ENCODE measurements around the gene UCKL1.

Gene UCKL1

DNA sequence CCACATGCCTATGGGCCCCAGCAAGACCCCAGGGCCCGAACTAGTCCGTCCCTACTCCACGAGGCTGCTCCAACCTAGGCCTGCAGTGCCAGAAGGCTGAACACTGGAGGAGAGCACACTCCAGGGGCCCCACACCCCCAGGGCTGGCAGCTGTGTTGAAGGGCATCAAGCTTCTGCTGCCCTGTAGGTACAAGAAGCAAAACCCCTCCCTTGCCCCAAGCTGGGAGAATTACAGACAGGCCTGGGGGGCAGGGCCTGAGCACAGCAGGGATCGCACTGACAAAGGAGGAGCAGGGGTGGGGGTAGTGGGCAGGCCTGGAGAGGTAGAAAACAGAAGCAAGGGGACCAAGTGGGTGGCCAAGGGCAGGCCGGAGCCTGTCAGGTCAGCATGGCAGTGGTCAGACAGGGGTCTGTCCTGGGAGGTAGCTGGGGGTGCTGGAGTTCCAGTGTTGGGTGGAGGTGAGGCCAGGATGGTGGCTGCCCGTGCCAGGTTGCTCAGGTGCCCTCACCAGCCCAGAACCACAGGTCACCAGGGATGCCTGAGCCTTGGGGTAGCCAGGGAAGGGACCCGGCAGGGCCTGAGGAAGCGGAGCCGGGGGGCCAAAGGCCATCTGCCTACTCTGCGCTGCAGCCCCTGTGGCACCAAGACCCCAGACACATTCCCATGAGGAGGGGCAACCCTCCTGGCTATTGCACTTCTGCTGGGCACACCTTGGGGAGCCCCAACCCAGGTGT, 2.9 kb upstream of the UCKL1 start:
- DNase-seq, result no peak

DNA sequence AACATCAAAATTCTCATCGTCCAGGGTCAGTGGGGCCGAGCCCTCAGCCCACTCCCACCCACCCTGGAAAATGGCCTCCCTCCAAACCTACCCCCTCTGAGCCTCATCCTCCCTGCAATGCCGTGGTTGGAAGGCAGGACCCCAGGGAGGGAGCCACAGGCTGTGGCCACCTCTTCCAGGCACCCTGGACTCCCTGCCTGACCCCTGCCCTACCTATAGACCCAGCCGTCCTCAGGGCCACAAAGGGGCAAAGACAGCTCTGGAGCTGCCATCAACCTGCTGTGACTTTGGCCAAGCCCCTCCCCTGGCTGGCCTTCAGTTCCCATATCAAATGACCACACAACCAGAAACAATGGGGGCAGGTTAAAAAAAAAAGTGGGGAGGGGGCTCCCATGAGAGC, 2.3 kb upstream of the UCKL1 start:
- no peak for DNase-seq

DNA sequence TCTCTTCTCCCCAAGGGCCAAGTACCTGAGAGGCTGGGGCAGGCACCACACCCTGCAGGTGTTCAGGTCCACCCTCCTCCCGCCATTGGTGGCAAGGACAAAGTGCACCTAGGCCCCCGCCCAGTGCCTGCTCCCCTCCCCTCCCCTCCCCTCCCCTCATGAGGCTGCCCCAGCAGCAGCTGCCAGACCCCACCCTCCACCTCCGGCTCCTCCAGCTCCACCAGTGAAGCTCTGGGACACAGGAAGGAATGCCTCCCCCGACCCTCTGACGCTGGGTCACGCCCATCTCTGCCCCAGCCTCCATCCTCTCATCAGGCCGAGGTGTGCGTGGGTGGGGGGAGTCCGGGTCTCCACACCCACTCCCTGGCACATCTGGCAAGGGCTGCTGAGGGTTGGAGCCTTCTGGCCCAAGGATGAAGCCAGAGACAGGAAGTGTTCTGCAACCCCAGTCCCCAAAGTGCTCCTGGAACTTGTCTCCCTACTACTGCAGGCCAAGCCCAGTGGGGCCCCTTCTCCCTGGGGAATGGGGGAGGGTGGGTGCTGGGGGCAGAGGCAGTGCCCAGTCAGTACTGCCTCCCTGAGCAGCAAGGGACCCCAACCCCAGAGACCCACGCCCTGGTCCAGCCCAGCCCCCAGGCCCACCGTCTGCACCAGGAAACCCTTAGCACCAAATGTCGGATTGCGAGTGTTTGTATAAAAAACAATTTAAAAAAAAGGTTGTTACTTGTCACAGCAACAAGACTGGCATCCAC, 1.6 kb upstream of the UCKL1 start:
- peak; percentile 82 for DNase-seq

DNA sequence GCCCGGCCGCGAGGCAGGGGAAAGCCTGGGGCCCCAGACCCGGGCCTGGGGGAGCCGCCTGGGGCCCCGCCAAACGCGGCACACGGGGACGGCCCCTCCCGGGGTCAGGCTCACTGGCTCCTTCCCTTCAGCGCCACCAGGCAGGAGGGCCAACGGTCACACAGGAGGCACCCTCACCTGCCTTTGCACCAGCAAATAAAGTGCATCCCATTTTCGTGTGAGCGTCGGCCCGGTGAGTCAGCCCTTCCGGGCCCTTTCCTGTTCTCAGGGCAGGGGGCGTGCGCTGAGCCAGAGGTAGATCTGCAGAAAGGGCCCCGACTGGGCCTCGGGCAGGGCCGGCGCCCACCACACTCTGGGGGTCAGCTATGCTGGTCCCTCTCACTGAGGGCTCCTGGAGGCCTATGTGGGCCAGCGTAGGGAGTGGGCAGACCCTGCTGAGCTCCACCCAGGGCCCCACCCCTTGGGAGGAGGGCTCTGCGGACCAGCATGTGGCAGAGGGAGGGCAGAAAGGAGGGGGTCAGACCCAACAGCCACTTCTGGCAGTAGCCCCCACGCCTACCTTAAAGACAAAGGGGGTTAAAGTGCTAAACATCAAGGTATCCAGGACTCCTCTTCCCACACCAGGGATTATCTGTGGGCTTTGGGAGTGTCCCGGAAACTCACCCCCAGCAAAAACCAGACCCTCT, 931 bp upstream of the UCKL1 start:
- peak; percentile 91 for DNase-seq

GRCh38 chr20:63956664-63957003, 418 bp upstream of the UCKL1 start:
- no peak for DNase-seq

- DNase-seq, result peak; percentile 81
These were observed 862 bp downstream of the UCKL1 start for GRCh38 chr20:63955281-63955826.

GRCh38 chr20:63953764-63954429, 2.3 kb downstream of the UCKL1 start:
- DNase-seq, result no peak

GRCh38 chr20:63952769-63953168, 3.4 kb downstream of the UCKL1 start:
- DNase-seq, result no peak

DNA sequence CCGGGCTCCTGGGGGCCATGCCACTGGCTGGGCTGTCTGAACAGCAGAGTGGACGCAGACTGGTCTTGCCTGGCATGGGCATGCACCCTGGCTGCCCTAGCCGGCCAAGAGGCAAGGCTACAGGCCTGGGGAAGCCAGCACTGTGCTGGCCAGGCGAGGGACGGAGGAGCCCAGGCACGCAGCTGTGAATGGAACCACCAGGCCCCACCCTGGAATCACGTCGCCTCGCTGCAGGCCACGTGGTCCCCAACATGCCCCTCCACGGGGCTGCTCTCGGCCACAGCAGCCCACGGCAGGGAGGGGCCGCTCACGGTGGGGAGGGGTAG, 4.0 kb downstream of the UCKL1 start:
- no peak for DNase-seq

DNA sequence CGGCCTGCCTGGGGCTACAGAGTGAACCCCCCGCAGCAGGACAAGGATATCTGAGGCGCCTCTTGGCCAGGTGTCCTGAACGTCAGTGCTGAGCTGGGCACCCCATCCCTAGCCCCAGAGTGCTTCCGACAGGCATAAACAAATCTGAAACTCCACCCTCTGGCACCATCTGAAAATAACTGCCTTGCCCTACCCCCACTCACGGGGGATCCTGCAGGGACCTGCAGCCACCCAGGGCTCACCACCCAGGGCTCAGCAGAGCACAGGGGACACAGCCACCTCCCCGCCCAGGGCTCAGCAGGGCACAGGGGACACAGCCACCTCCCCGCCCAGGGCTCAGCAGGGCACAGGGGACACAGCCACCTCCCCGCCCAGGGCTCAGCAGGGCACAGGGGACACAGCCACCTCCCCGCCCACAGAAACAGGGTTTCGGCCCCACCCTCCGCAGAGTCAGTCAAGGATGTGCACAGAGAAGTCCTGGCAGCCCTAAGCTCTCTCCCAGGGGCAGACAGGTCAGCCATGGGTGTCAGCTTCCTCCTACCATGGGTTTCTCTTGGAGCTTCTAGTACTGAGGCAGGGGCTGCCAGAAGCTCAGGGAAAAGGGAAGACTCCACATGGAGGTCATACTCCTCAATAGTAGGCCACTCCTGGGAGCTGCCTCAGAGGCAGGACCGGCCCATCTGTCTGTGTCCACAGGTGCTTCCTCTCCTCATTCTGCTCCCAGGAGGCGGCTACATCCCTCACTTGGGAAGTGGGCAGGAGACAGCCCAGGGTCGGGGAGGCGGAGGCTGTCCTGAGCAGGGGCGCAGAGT, 4.6 kb downstream of the UCKL1 start:
- DNase-seq, result no peak

- no peak for DNase-seq
These were observed 5.4 kb downstream of the UCKL1 start for GRCh38 chr20:63950701-63951397.

GRCh38 chr20:63947638-63948456, 8.4 kb downstream of the UCKL1 start:
- DNase-seq, result peak; percentile 78

DNA sequence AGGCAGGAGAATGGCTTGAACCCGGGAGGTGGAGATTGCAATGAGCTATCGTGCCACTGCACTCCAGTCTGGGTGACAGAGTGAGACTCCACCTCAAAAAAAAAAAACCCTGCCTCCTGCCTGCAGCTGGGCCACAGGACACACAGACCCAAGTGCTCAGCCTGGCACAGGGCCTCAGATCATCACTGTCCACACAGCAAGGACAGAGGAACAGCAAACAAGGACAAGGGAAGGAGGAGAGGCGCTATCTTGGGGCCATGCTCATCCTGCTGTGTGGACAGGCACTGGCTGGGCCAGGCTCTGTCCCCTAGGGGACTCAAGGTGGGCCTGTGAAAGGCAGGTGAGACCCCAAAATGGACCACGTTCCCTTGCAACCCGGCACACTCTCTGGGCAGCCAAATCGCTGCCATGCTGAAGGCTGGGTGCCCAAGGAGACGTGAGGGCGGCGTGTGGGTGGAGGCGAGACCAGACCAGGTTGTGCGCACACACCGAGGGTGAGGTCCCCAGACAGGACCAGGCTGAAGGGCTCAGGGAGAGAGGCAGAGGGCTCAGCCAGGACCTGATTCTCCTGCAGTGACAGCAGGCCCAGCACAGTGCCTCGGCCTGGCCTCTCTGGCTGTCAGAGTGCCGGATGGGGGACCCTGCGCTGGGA, 9.1 kb downstream of the UCKL1 start:
- DNase-seq, result no peak

GRCh38 chr20:63945921-63946920, 10.0 kb downstream of the UCKL1 start:
- DNase-seq, result no peak

DNA sequence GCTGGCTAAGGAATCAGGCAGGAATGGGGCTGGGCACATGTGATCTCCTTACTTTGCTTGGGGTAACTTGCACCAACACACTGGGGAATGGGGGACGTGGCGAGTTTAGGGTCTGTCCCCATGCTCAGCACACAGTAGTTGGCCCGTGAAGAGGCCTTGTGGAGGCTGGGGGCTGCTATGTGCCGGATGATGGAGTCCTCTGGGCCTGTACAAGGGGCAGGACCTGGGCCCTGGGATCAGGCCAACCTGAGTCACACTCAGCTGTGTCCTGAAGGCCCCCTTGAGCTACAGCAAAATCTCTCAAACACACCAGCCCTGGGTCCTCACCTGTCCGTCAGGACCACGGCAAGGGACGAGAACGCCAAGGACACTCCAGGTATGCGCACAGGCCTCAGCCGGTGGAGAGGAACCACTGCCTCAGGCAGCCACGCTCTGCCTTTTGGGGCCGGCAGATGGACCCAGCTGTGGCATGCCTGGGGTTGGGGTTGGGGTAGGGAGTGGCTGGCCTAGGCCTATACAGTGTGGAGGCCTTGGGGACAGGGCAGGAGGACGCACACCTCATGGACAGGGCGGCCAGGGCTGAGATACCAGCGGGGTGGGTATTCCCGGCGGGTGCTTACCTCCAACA, 11.1 kb downstream of the UCKL1 start:
- no peak for DNase-seq

DNA sequence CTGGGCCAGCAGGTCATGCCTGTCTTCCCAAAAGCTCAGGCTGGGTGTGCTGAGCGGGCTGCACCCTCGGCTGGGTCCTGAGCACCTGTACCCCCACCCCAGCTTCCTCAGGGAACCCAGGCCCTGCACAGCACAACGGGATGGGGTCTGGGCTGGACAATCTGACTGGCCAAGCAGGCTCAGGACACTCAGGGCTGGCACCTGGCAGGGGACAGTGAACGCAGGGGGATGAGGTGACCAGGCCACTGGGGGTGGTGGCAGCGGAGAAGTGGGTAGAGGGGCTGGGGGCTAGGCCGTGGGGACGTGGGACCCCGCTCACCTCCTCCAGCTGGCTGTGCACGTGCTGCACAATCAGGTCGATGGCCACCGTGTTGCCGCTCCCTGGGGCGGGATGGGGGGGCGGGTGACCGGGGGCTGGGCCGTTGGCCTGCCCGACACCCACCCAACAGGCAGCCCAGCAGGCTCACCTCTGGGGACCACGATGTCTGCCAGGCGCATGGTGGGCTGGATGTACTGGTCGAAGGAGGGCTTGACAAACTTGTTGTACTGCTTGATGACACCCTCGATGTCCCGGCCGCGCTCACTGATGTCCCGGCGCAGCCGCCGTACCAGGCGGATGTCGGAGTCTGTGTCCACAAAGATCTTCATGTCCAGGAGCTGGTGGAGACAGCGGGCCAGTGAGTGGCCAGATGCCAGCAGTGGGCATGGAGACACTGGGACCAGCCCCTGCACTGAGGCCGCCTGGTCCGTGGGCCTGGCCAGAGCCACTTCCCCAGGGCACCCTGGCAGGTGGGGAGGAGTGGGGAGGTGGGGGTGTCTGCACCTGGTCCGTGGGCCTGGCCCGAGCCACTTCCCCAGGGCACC, 11.9 kb downstream of the UCKL1 start:
- DNase-seq, result no peak

DNA sequence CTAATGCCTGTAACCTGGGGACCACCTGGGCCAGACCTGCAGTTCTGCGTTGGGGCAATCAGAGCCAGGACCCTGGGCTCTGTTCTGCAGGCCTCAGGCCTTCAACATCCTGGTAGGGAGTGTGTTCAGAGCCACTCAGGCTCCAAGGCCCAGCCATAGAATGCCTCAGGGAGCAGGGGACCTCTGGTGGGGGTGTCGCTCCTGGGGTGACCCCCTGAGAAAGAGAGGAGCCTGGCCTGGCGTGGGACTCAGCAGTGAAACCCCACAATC, 12.5 kb downstream of the UCKL1 start:
- no peak for DNase-seq
